H1 (cell line): Measurements from ENCODE around the gene TSGA10. TPM values are rescaled to one million over a fixed set of nuclear protein-coding genes. Genes with fewer than 3 reads are reported as not detected.

Source experiments
- CTCF ChIA-PET: fragments of 300-600 bp; sonication (Branson Sonifier 250); formaldehyde crosslinking; loops from one replicate; lab custom pipeline; 2021; ENCODE audit not compliant: partially characterized antibody; lab: Charles Lee
- POLR2A ChIA-PET: fragments of 300-600 bp; sonication (Branson Sonifier 250); formaldehyde crosslinking; loops from one replicate; lab custom pipeline; 2021; ENCODE audit warnings: inconsistent platforms; ENCODE audit not compliant: partially characterized antibody; lab: Charles Lee
- DNase-seq, 2 experiments: peaks; one replicate each; pipeline versions ENCODE4 v3.0.0 to v3.0.0-alpha.2; 2010 to 2022; ENCODE audit warnings: low spot score in 2 of 2, low read depth in 1 of 2, mixed read lengths in 1 of 2
- FAIRE-seq: peaks from 2 replicates; lab custom pipeline; 2011; peaks lifted over from hg19 to GRCh38; lab: Jason Lieb, UNC
- H2AFZ ChIP-seq: 2 replicates; pipeline ENCODE4 v1.8.1; 2012; ENCODE audit warnings: low read length, inconsistent platforms
- H2AK5ac ChIP-seq: 2 replicates; pipeline ENCODE4 v1.6.1; 2013; ENCODE audit warnings: low read depth, low read length
- H2BK120ac ChIP-seq: replicated peaks from 2 replicates; pipeline ENCODE3; 2013; ENCODE audit warnings: low read depth, low read length, inconsistent platforms
- H2BK12ac ChIP-seq: 2 replicates; pipeline ENCODE4 v1.6.1; 2013; ENCODE audit warnings: low read depth, low read length
- H2BK15ac ChIP-seq: 2 replicates; pipeline ENCODE4 v1.6.1; 2013; ENCODE audit warnings: low read length
- H2BK20ac ChIP-seq: 2 replicates; pipeline ENCODE4 v1.6.1; 2013; ENCODE audit warnings: low read length
- H2BK5ac ChIP-seq: 2 replicates; pipeline ENCODE4 v1.6.1; 2013; ENCODE audit warnings: low read depth, low read length
- H3K14ac ChIP-seq: 2 replicates; pipeline ENCODE4 v1.6.1; 2013; ENCODE audit warnings: inconsistent platforms; ENCODE audit not compliant: insufficient read length
- H3K18ac ChIP-seq: 2 replicates; pipeline ENCODE4 v1.6.1; 2013; ENCODE audit warnings: low read length; ENCODE audit errors: extremely low read depth
- H3K23ac ChIP-seq: 2 replicates; pipeline ENCODE4 v1.6.1; 2013; ENCODE audit warnings: inconsistent platforms; ENCODE audit not compliant: insufficient read length
- H3K23me2 ChIP-seq: 2 replicates; pipeline ENCODE4 v1.6.1; 2013; ENCODE audit warnings: low read depth, low read length
- H3K27ac ChIP-seq: 2 replicates; pipeline ENCODE4 v1.6.1; 2011; ENCODE audit warnings: low read depth, low read length, inconsistent platforms
- H3K27me3 ChIP-seq, 4 experiments: replicated peaks in 1 of 4; 1 replicate in 1 of 4; 2 replicates in 3 of 4; pipeline versions ENCODE4 v1.6.1 to v1.8.1; 2011 to 2013; ENCODE audit warnings: low read length in 3 of 4, mild to moderate bottlenecking in 3 of 4, inconsistent platforms in 2 of 4, mixed read lengths in 2 of 4, moderate library complexity in 1 of 4; ENCODE audit not compliant: control insufficient read depth in 3 of 4, insufficient read depth in 3 of 4; ENCODE audit errors: extremely low read depth in 1 of 4
- H3K36me3 ChIP-seq, 4 experiments: 2 replicates each; pipeline versions ENCODE4 v1.6.1 to v1.8.1; 2011 to 2013; ENCODE audit warnings: mild to moderate bottlenecking in 4 of 4, low read length in 3 of 4, moderate library complexity in 2 of 4, control low read depth in 1 of 4, inconsistent platforms in 1 of 4; ENCODE audit not compliant: insufficient read depth in 4 of 4, control insufficient read depth in 2 of 4
- H3K4ac ChIP-seq: replicated peaks from 2 replicates; pipeline ENCODE3; 2013; ENCODE audit warnings: low read length, low read depth, mixed read lengths, inconsistent platforms; ENCODE audit not compliant: insufficient read length
- H3K4me1 ChIP-seq, 4 experiments: replicated peaks in 1 of 4; 1 replicate in 1 of 4; 2 replicates in 3 of 4; pipeline versions ENCODE4 v1.6.1 to v1.8.1; 2011 to 2013; ENCODE audit warnings: low read length in 3 of 4, inconsistent platforms in 2 of 4, mixed read lengths in 1 of 4; ENCODE audit not compliant: insufficient read depth in 4 of 4, control insufficient read depth in 3 of 4
- H3K4me2 ChIP-seq, 2 experiments: 2 replicates each; pipeline versions ENCODE4 v1.6.1 to v1.8.1; 2011 to 2013; ENCODE audit warnings: low read depth in 2 of 2, low read length in 2 of 2, control low read depth in 1 of 2, inconsistent platforms in 1 of 2, mild to moderate bottlenecking in 1 of 2; ENCODE audit not compliant: insufficient read depth in 1 of 2
- H3K4me3 ChIP-seq, 4 experiments: fragments of 200-600, 300-600 bp in 1 of 4; sonication (generic), shearing (Covaris generic), sonication (Bioruptor Twin) in 1 of 4; 2 replicates each; pipeline versions ENCODE4 v1.5.1 to v1.8.1; 2011 to 2016; ENCODE audit warnings: low read length in 4 of 4, low read depth in 3 of 4, control low read depth in 2 of 4, inconsistent platforms in 2 of 4, mild to moderate bottlenecking in 2 of 4, mixed read lengths in 1 of 4, moderate library complexity in 1 of 4; ENCODE audit not compliant: insufficient read depth in 2 of 4; ENCODE audit errors: extremely low read depth in 1 of 4
- H3K56ac ChIP-seq: replicated peaks from 2 replicates; pipeline ENCODE3; 2013; ENCODE audit warnings: low read depth, mild to moderate bottlenecking, mixed read lengths, low read length, inconsistent platforms; ENCODE audit not compliant: insufficient read length
- H3K79me1 ChIP-seq: 2 replicates; pipeline ENCODE4 v1.6.1; 2013; ENCODE audit warnings: low read depth, low read length, control low read depth
- H3K79me2 ChIP-seq, 2 experiments: 2 replicates each; pipeline versions ENCODE4 v1.6.1 to v1.8.1; 2012 to 2013; ENCODE audit warnings: low read length in 2 of 2, mild to moderate bottlenecking in 2 of 2, inconsistent platforms in 1 of 2; ENCODE audit not compliant: insufficient read depth in 2 of 2, control insufficient read depth in 1 of 2
- H3K9ac ChIP-seq, 4 experiments: replicated peaks in 1 of 4; 1 replicate in 1 of 4; 2 replicates in 3 of 4; pipeline versions ENCODE4 v1.6.1 to v1.8.1; 2011 to 2013; ENCODE audit warnings: low read depth in 3 of 4, low read length in 3 of 4, control low read depth in 2 of 4, mild to moderate bottlenecking in 2 of 4, moderate library complexity in 2 of 4, inconsistent platforms in 1 of 4; ENCODE audit errors: extremely low read depth in 1 of 4
- H3K9me3 ChIP-seq, 2 experiments: 2 replicates each; pipeline versions ENCODE4 v1.6.1 to v1.8.1; 2012 to 2013; ENCODE audit warnings: mild to moderate bottlenecking in 2 of 2, moderate library complexity in 2 of 2, control low read depth in 1 of 2, inconsistent platforms in 1 of 2, low read depth in 1 of 2, low read length in 1 of 2, mixed read lengths in 1 of 2; ENCODE audit not compliant: insufficient read depth in 2 of 2
- H4K20me1 ChIP-seq, 2 experiments: replicated peaks in 1 of 2; 2 replicates each; pipeline versions ENCODE3 to v1.8.1; 2011 to 2013; ENCODE audit warnings: inconsistent platforms in 2 of 2, low read length in 2 of 2, mild to moderate bottlenecking in 1 of 2; ENCODE audit not compliant: insufficient read depth in 2 of 2, control insufficient read depth in 1 of 2
- H4K5ac ChIP-seq: 2 replicates; pipeline ENCODE4 v1.6.1; 2013; ENCODE audit warnings: low read length, low read depth, mixed read lengths, inconsistent platforms; ENCODE audit not compliant: insufficient read length
- H4K8ac ChIP-seq: 2 replicates; pipeline ENCODE4 v1.8.0; 2013; ENCODE audit warnings: mild to moderate bottlenecking, moderate library complexity, low read length, inconsistent platforms; ENCODE audit not compliant: insufficient read depth; ENCODE audit errors: extremely low read depth
- H4K91ac ChIP-seq: replicated peaks from 2 replicates; pipeline ENCODE3; 2013; ENCODE audit warnings: low read length, mixed read lengths, inconsistent platforms; ENCODE audit not compliant: insufficient read length
- CBX8 ChIP-seq: fragments of 300-800, 300-1000 bp; sonication (generic); IDR thresholded peaks from 2 replicates; pipeline ENCODE4 v1.7.1; 2016; ENCODE audit warnings: low read depth, low read length, borderline replicate concordance
- RFX5 ChIP-seq: IDR thresholded peaks from 2 replicates; pipeline ENCODE4 v1.6.1; 2011; ENCODE audit warnings: low read depth, low read length, improper control_type of control experiment, borderline replicate concordance
- SIRT6 ChIP-seq: IDR thresholded peaks from one replicate; pipeline ENCODE4 v1.7.1; 2012; ENCODE audit warnings: low read length, inconsistent platforms
- WGBS, 2 experiments: shearing (Covaris generic) in 1 of 2; methylation state at CpG; one replicate each; pipeline versions ENCODE4 v1.1.6 to v1.1.7; 2013 to 2015; ENCODE audit warnings: low lambda C conversion rate in 2 of 2, mixed read lengths in 2 of 2, inconsistent platforms in 1 of 2, low coverage in 1 of 2, missing lambda C conversion rate in 1 of 2; ENCODE audit not compliant: insufficient replicate concordance in 2 of 2, insufficient coverage in 1 of 2, insufficient read length in 1 of 2; ENCODE audit errors: extremely low coverage in 1 of 2, missing lambda C conversion rate in 1 of 2; 5-methylcytosine and 5-hydroxymethylcytosine counted together
- polyA plus RNA-seq, 7 experiments: library from polyadenylated mRNA; depleted of rRNA in 3 of 7; stranded (reverse) in 5 of 7; unstranded in 2 of 7; fragments of >200 nt in 5 of 7; fragments of 200-250 nt in 2 of 7; gene quantifications; 1 replicate in 5 of 7; 2 replicates in 1 of 7; 4 replicates in 1 of 7; pipeline versions ENCODE4 v1.2.1 to v1.2.3, GENCODE V29; 2011 to 2013; ENCODE audit warnings: missing spikeins in 2 of 7, mixed read lengths in 2 of 7
- total RNA-seq: library from RNA; stranded (reverse); fragmentation: NEBNext Ultra II Directional; extraction: Animal tissue kit (Norgen Biotek cat#: 25700); gene quantifications from 2 replicates; pipeline ENCODE4 v1.2.1, GENCODE V29; 2021

The TSGA10 gene
- total and polyA plus RNA-seq, 2 of the 8 experiments (the other 6 are each of a cell fraction or from before 2014, with no cell fraction given) = 2.2 to 7.4 TPM

DNA sequence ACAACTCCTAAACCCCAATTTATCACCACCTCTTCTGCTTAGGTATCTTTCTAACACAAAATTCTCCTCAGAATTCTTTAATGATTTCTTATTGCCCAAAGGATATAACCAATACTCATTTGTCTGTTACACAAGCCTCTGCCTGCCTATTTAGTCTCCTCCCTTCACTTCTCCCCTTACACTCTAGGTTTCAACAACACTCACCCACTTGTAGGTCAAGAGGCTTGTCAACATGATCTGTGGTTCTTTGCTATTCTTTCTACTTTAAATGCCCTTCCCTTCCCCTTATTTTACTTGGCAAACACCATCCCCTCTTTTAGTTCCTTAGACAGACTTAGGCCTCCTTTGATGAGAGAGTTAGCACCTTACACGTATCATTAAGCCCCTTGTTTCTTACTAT lies 82.2 kb downstream of the TSGA10 start:
- Histone ChIP-seq H3K56ac (no peak overlapping the region), H3K4ac (no peak overlapping the region), H4K8ac (no peak overlapping the region), H3K27me3 (no peaks in the 10 kb centered on the region), H2BK5ac (no peak overlapping the region), H2BK12ac (no peak overlapping the region), H4K20me1 (no peaks in the 10 kb centered on the region), H4K91ac (no peak overlapping the region), H3K4me2 (no peak overlapping the region), H3K27ac (no peak overlapping the region), H2BK15ac (no peak overlapping the region), H2AFZ (0 out of 2 replicates have a peak overlapping the region, but pooled peaks have one; percentile 77), H3K9me3 (no peaks in the 10 kb centered on the region), H3K9ac (peak overlapping the region in 1 of 4 experiments; percentile 34; a peak in 1 of 7 replicates), H2BK20ac (no peak overlapping the region), H3K79me2 (no peaks in the 10 kb centered on the region), H3K4me3 (no peak overlapping the region), H3K4me1 (no peaks in the 10 kb centered on the region), H3K23ac (no peak overlapping the region), H2BK120ac (no peak overlapping the region), H4K5ac (no peak overlapping the region), H3K79me1 (no peaks in the 10 kb centered on the region), H3K14ac (no peak overlapping the region), H2AK5ac (no peak overlapping the region), H3K23me2 (no peaks in the 10 kb centered on the region), H3K36me3 (no peaks in the 10 kb centered on the region), H3K18ac (no peak overlapping the region)
- CTCF ChIA-PET = no interaction called here
- DNase-seq (no peak), FAIRE-seq (no peak)
- POLR2A ChIA-PET = no interaction called here
- WGBS, 2 experiments = 82% methylated on average over 1 of the region's 1 CpG; no CpG with 5 or more reads in 1 of the 2 experiments
- TF ChIP-seq SIRT6 = no peak
- no peak for TF ChIP-seq CBX8
- no peak for TF ChIP-seq RFX5
